Measurements from ENCODE around the gene UNCX.
"Not testable (repeated sequence)": the region's sequence is repeated elsewhere in the genome, so short reads cannot be mapped to it uniquely, and the experiment has no call there.

DNA sequence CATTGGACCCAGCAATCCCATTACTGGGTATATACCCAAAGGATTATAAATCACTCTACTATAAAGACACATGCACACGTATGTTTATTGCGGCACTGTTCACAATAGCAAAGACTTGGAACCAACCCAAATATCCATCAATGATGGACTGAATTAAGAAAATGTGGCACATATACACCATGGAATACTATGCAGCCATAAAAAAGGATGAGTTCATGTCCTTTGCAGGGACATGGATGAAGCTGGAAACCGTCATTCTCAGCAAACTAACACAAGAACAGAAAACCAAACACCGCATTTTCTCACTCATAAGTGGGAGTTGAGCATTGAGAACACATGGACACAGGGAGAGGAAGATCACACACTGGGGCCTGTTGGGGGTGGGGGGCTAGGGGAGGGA is 47.2 kb downstream of the UNCX start:
- TF ChIP-seq, protein P1, sequence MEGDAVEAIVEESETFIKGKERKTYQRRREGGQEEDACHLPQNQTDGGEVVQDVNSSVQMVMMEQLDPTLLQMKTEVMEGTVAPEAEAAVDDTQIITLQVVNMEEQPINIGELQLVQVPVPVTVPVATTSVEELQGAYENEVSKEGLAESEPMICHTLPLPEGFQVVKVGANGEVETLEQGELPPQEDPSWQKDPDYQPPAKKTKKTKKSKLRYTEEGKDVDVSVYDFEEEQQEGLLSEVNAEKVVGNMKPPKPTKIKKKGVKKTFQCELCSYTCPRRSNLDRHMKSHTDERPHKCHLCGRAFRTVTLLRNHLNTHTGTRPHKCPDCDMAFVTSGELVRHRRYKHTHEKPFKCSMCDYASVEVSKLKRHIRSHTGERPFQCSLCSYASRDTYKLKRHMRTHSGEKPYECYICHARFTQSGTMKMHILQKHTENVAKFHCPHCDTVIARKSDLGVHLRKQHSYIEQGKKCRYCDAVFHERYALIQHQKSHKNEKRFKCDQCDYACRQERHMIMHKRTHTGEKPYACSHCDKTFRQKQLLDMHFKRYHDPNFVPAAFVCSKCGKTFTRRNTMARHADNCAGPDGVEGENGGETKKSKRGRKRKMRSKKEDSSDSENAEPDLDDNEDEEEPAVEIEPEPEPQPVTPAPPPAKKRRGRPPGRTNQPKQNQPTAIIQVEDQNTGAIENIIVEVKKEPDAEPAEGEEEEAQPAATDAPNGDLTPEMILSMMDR (IDR thresholded peaks at IDR 0.05): not testable (repeated sequence)
- not testable (repeated sequence) for TF ChIP-seq POLR2A (IDR thresholded peaks at IDR 0.05)
